HG03575 (cell line): ENCODE results near the gene BAG2.

Experiments
- ATAC-seq: cut with Tn5 transposase; IDR thresholded peaks from one replicate; pipeline ENCODE4 v1.9.1; 2021; ENCODE audit not compliant: unreplicated experiment, insufficient number of reproducible peaks, low FRiP score; ENCODE audit errors: extremely low read depth

The BAG2 gene

DNA sequence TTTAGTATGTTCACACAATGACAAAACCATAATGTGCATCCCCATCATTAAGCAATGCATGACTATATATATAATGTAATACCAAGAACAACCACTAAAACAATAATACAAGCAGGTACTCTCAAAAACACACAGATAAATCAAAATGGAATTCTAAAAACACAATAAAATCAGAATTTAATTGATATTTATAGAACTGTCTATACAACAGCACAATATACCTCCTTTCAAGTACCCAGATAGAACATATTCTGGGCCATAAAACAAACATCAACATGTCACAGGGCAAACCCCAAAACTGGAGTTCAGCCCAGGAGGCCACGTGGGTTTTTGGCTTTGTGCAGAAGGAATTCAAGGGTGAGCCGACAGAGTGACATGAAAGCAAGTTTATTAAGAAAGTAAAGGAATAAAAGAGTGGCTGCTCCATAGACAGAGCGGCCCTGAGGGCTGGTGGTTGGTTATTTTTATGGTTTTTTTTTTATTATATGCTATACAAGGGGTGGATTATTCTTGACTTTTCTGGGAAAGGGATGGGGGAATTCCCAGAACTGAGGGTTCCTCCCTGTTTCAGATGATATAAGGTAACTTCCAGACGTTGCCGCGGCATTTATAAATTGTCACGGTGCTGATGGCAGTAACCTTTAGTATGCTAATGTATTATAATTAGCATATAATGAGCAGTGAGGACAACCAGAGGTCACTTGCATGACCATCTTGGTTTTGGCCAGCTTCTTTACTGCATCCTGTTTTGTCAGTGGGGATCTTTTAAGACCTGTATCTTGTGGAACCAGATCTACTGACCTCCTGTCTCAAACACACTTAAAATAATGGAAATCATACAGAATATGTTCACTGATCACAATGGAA lies 44.3 kb downstream of the BAG2 start:
- ATAC-seq, result no peak

DNA sequence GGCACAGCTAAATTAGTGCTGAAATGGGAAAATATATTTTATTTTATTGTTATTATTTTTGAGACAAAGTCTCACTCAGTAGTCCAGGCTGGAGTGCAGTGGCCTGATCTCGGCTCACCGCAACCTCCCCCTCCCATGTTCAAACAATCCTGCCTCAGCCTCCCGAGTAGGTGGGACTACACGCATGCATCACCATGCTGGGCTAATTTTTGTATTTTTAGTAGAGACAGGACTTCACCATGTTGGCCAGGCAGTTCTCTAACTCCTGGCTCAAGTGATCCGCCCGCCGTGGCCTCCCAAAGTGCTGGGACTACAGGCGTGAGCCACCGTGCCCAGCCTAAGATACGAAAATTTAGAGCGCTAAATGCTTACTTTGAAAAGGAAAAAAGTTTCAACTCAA lies 45.1 kb downstream of the BAG2 start:
- no peak for ATAC-seq

DNA sequence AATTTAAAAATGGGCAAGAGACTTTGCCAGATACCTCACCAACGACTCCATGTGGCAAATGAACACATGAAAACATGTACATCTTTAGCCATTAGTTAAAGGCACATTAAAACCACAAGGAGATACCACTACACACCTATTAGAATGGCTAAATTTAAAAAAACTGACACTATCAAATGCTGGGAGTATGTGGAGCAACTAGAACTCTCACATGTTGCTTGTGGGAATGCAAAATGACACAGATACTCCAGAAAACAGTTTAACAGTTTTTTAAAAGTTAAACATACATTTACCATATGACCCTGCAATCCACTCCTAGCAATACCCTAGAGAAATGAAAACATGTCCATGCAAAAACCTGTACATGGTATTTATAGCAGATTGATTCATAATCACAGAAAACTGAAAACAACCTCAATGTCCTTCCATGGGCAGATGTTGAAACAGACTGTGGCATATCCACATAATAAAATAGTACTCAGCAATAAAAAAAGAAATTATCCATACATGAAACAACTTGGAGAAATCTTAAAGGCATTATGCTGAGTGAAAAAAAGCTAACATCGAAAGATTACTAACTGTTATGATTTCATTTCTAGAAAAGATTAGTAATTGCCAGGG lies 48.1 kb downstream of the BAG2 start:
- no peak for ATAC-seq

DNA sequence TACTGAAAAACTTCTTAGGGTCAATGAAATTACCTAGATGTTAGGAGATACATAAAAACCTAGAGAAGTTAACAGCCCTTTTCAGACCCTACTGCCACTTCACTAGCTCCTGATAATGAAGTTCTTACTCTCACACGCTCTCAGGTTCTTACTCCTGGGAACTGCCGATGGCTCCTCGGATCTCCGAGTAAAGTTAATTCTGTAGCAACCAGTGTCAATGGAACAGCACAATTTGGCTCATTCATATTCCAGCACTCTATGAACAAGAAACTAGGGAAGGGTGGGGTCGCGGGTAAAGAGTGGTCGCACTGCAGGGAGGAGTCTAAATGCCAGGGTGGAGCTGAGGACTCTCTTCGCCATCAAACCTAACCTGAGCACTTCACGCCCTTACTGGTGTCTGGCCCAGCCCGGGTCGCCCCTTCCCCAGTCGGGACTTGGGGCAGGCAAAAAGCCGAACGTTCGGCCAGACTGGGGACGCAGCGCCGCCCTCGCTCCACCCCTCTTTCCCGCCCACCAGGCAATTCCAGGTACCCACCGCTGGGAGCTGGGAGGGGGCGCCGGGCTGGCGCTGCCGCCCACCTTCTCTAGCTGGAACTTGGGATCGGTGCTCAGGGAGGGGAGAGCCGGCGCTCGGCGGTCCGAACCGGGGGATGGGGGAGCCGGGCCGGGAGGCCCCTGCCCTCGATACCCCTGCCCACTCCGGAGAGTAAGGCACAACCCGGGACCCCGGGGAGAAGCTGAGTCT lies 49.2 kb downstream of the BAG2 start:
- ATAC-seq, result no peak

DNA sequence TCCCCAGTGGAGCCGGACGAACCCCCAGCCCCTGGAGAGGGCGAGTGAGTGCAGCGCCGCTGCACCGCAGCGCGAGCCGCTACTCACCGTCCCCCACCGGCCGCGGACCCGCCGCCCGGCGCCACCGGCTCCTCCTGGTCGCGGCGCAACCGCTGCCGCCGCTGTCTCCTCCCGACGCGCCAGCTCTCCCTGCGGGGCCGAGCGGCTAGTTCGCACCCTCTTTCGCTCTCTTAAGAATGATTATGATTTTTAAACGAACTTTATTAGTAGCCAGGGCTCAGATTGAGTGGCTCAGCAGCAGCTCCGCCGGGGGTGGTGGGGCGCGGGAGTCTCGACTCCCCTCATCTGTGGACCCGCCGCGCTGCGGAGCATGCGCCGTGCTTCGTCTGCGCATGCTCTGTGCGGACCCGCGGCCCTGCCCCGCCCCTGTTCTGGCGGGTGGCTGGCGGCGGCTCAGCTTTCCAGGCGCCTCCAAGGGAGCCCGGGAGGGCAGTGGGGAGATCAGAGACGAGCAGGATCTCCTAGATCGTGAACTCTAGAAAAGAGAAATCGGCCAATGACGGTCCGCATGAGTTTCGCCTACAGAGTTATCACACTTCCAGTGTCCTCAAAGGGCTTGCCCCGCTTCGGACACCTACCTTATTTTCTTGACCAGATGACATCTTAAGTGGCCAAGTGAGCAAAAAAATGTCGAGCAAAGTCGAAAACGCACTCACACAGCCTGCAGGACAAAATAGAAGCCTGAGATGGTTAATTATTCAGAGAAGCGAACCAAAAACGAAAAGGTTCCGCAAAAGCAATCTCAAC lies 50.0 kb downstream of the BAG2 start, which contains the start of gene RAB23:
RAB23 (minus strand) TSS at position 372 of the 807 bp plus-strand sequence. CDS start 11,927 bp downstream, outside the sequence.
- ATAC-seq, result peak; percentile 54

DNA sequence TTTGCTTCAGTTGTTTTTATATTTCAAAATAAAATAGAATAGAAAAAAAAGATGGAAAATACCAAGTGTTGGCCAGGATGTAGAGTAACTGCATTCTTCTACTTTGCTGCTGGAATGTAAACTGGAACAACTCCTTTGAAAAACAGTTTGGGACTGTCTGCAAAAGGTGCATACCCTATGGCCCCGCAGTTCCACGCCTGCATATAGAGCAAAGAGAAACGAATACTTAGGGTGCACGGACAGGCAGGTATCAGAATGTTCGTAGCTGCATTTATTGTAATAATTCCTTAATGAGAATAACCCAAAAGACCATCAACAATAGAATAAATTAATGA lies 50.6 kb downstream of the BAG2 start:
- no peak for ATAC-seq

DNA sequence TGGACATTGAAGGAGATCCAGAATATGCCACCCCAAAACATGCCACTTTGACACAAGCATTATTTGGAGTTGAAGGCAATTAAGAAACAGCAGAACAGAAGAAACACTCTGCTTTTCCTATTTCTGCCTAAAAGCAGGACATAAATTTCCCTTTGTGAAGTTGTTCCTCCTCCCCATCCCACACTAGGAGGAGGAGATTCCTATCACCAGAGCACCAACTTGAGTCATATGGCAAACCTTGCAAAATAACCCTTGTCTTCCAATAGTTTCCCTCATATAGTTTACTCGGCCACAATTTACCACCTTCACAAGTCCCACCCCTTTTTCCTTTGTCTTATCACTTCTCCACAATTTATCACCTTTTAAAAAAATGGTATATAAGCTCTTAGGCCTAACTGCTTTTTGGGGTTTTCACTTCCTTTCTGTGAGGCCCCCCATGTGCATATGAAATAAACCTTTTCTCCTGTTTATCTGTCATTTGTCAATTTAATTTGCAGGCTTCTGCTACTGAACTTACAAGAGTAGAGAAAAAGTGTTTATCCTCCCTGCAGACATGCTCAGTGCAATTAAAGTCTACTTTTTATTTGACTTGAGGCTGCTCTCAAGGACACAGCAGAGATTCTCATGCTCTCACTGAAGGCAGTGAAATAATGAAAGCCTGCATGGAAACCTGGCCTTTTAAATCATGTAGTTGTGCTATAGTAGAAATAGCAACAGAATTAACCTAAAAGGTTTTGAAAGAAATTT lies 52.8 kb downstream of the BAG2 start:
- ATAC-seq, result no peak

DNA sequence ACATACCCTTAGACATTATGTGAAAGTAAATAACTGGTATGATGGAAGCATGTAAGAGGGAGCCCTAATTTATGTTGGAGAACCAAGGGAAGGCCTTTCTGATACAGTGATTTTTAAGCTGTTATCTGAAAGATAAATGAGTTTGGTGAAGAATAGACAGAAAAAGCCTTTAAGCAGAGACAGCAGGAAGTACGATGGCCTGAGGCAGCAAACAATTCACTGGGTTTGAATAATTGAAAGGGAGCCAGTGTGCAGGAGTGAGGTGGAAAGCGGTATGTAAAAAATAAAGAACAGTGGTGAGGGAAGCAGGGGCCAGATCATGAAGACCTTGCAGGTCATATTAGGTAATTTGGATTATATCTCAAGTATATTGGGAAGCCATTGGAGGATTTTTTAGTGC lies 54.1 kb downstream of the BAG2 start:
- ATAC-seq, result no peak
